Measurements from ENCODE around the gene CCL15.

GRCh38 chr17:36001862-36002603 lies 680 bp upstream of the CCL15 start:
- no peak for TF ChIP-seq CTCF (IDR thresholded peaks at IDR 0.05; ENCODE audit: low read length)
- no peak for TF ChIP-seq EZH2 (IDR thresholded peaks at IDR 0.05; ENCODE audit: borderline replicate concordance, low read length)
